ENCODE results near the gene HELZ. TPM values are rescaled to one million over a fixed set of nuclear protein-coding genes. Genes with fewer than 3 reads are reported as not detected.

HELZ gene
- total RNA-seq, 6 donors from 2014 or later, result 52.1 to 166 (median 60.8) TPM

GRCh38 chr17:67040652-67041051 lies 204.3 kb downstream of the HELZ start:
- no peaks in the 10 kb centered on the region for H3K9me3 ChIP-seq
- H3K36me3 ChIP-seq, result no peaks in the 10 kb centered on the region
- TF ChIP-seq POLR2AphosphoS5 (IDR thresholded peaks at IDR 0.05), result no peak
- no peak for TF ChIP-seq POLR2A (IDR thresholded peaks at IDR 0.05)
- no peak for TF ChIP-seq CTCF (IDR thresholded peaks at IDR 0.05)
- TF ChIP-seq EP300 (IDR thresholded peaks at IDR 0.05), result no peak
- no peaks in the 10 kb centered on the region for H3K4me1 ChIP-seq
- ATAC-seq (ENCODE audit: low FRiP score in 2 of 2) (no peak), DNase-seq (no peak)
- no peaks in the 10 kb centered on the region for H3K27me3 ChIP-seq
- WGBS, 2 donors, result 86 to 89% methylated on average over 6 of the region's 6 CpGs
- H3K27ac ChIP-seq, result no peak overlapping the region
- H3K4me3 ChIP-seq, result no peak overlapping the region

- TF ChIP-seq CTCF (IDR thresholded peaks at IDR 0.05) (no peak), EP300 (IDR thresholded peaks at IDR 0.05) (no peak), POLR2A (IDR thresholded peaks at IDR 0.05) (no peak), POLR2AphosphoS5 (IDR thresholded peaks at IDR 0.05) (no peak)
- Histone ChIP-seq H3K9me3 (no peaks in the 10 kb centered on the region), H3K27me3 (no peaks in the 10 kb centered on the region), H3K4me1 (no peaks in the 10 kb centered on the region), H3K36me3 (no peaks in the 10 kb centered on the region), H3K27ac (no peak overlapping the region), H3K4me3 (no peak overlapping the region)
- no peak for ATAC-seq (ENCODE audit: low FRiP score in 2 of 2)
- DNase-seq, result no peak
- WGBS, 2 donors, result 27 to 48% methylated on average over 3 to 5 of the region's 5 CpGs
These were observed 206.1 kb downstream of the HELZ start for GRCh38 chr17:67038861-67039365.

- Histone ChIP-seq H3K36me3 (no peaks in the 10 kb centered on the region), H3K4me3 (no peak overlapping the region), H3K27ac (no peak overlapping the region), H3K27me3 (no peaks in the 10 kb centered on the region), H3K4me1 (no peaks in the 10 kb centered on the region), H3K9me3 (no peaks in the 10 kb centered on the region)
- 78 to 82% methylated on average over 10 to 11 of the region's 11 CpGs for WGBS, 2 donors
- TF ChIP-seq POLR2A (IDR thresholded peaks at IDR 0.05) (no peak), EP300 (IDR thresholded peaks at IDR 0.05) (no peak), CTCF (IDR thresholded peaks at IDR 0.05) (no peak), POLR2AphosphoS5 (IDR thresholded peaks at IDR 0.05) (no peak)
- ATAC-seq (ENCODE audit: low FRiP score in 2 of 2), result no peak
- DNase-seq, result no peak
These were observed 209.6 kb downstream of the HELZ start for GRCh38 chr17:67035131-67036083.

GRCh38 chr17:67033613-67034012 lies 211.4 kb downstream of the HELZ start:
- H3K27me3 ChIP-seq, result no peaks in the 10 kb centered on the region
- H3K4me1 ChIP-seq, result no peaks in the 10 kb centered on the region
- no peak for DNase-seq
- H3K27ac ChIP-seq, result no peak overlapping the region
- no peak for TF ChIP-seq CTCF (IDR thresholded peaks at IDR 0.05)
- no peak for TF ChIP-seq POLR2AphosphoS5 (IDR thresholded peaks at IDR 0.05)
- WGBS, 2 donors, result 84 to 99% methylated on average over 6 to 9 of the region's 9 CpGs
- H3K36me3 ChIP-seq, result no peaks in the 10 kb centered on the region
- no peak overlapping the region for H3K4me3 ChIP-seq
- no peaks in the 10 kb centered on the region for H3K9me3 ChIP-seq
- no peak for ATAC-seq (ENCODE audit: low FRiP score in 2 of 2)
